ENCODE results near the gene NIPAL4. TPM values are rescaled to one million over a fixed set of nuclear protein-coding genes. Genes with fewer than 3 reads are reported as not detected.

Gene NIPAL4
- total RNA-seq, 1 donor from 2014 or later: 0.49 TPM

GRCh38 chr5:157456301-157456700, 3.7 kb upstream of the NIPAL4 start:
- Mint-ChIP-seq H3K4me1 (peaks cover 4% of the 10 kb centered on the region), H3K36me3 (no peaks in the 10 kb centered on the region), H3K4me3 (no peak overlapping the region), H3K9me3 (no peaks in the 10 kb centered on the region), H3K27me3 (ENCODE audit: low read depth) (peaks cover 27% of the 10 kb centered on the region), H3K27ac (no peak overlapping the region)
- no peak for TF ChIP-seq CTCF (IDR thresholded peaks at IDR 0.05; ENCODE audit: unreplicated experiment)
- no peak for DNase-seq (ENCODE audit: low spot score in 2 of 2, unreplicated experiment in 2 of 2)

DNA sequence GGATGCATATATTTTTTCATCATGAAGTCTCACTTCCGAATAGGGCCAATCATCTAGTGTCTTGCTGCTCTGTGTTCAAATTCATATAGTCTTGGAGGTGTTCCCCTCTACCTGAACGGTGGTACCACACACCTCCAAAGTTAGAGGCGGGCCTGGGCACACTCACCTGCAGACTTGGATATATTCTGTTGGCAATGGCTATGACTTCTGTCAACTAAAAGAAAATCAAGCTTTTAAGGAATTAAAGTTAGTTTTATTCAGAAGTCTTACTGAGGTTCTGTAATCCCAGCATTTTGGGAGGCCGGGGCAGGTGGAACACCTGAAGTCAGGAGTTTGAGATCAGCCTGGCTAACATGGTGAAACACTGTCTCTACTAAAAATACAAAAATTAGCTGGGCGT, 2.6 kb upstream of the NIPAL4 start:
- Mint-ChIP-seq H3K27me3 (ENCODE audit: low read depth) (peaks cover 35% of the 10 kb centered on the region), H3K4me1 (peaks cover 4% of the 10 kb centered on the region), H3K27ac (no peak overlapping the region), H3K4me3 (no peak overlapping the region), H3K9me3 (no peaks in the 10 kb centered on the region), H3K36me3 (no peaks in the 10 kb centered on the region)
- no peak for DNase-seq (ENCODE audit: low spot score in 2 of 2, unreplicated experiment in 2 of 2)
- TF ChIP-seq CTCF (IDR thresholded peaks at IDR 0.05; ENCODE audit: unreplicated experiment): no peak

GRCh38 chr5:157458835-157459234, 1.2 kb upstream of the NIPAL4 start:
- no peak for TF ChIP-seq CTCF (IDR thresholded peaks at IDR 0.05; ENCODE audit: unreplicated experiment)
- H3K27ac Mint-ChIP-seq: no peak overlapping the region
- peak overlapping the region; percentile 31 for H3K4me3 Mint-ChIP-seq
- no peaks in the 10 kb centered on the region for H3K36me3 Mint-ChIP-seq
- peaks cover 5% of the 10 kb centered on the region for H3K4me1 Mint-ChIP-seq
- H3K9me3 Mint-ChIP-seq: no peaks in the 10 kb centered on the region
- peaks cover 44% of the 10 kb centered on the region for H3K27me3 Mint-ChIP-seq (ENCODE audit: low read depth)
- no peak for DNase-seq (ENCODE audit: low spot score in 2 of 2, unreplicated experiment in 2 of 2)

GRCh38 chr5:157460921-157461792, 1.1 kb downstream of the NIPAL4 start:
- H3K4me1 Mint-ChIP-seq: peaks cover 13% of the 10 kb centered on the region
- no peaks in the 10 kb centered on the region for H3K36me3 Mint-ChIP-seq
- H3K27ac Mint-ChIP-seq: no peak overlapping the region
- H3K27me3 Mint-ChIP-seq (ENCODE audit: low read depth): peaks cover 44% of the 10 kb centered on the region
- no peaks in the 10 kb centered on the region for H3K9me3 Mint-ChIP-seq
- TF ChIP-seq CTCF (IDR thresholded peaks at IDR 0.05; ENCODE audit: unreplicated experiment): no peak
- H3K4me3 Mint-ChIP-seq: peak overlapping the region; percentile 56
- DNase-seq (ENCODE audit: low spot score in 2 of 2, unreplicated experiment in 2 of 2): no peak

- peaks cover 44% of the 10 kb centered on the region for H3K27me3 Mint-ChIP-seq (ENCODE audit: low read depth)
- no peaks in the 10 kb centered on the region for H3K36me3 Mint-ChIP-seq
- peaks cover 13% of the 10 kb centered on the region for H3K4me1 Mint-ChIP-seq
- no peak overlapping the region for H3K4me3 Mint-ChIP-seq
- no peaks in the 10 kb centered on the region for H3K9me3 Mint-ChIP-seq
- no peak overlapping the region for H3K27ac Mint-ChIP-seq
- DNase-seq (ENCODE audit: low spot score in 2 of 2, unreplicated experiment in 2 of 2): no peak
- TF ChIP-seq CTCF (IDR thresholded peaks at IDR 0.05; ENCODE audit: unreplicated experiment): no peak
Measured at GRCh38 chr5:157463081-157463480, 3.1 kb downstream of the NIPAL4 start.
